Activated gamma-delta T cell (primary cell): ENCODE results near the gene RBMS3.
"Not testable (repeated sequence)": the region's sequence is repeated elsewhere in the genome, so short reads cannot be mapped to it uniquely, and the experiment has no call there.

ENCODE experiments used
- DNase-seq: peaks from one replicate; lab custom pipeline; 2025; lab: John Stamatoyannopoulos, UW

The RBMS3 gene

DNA sequence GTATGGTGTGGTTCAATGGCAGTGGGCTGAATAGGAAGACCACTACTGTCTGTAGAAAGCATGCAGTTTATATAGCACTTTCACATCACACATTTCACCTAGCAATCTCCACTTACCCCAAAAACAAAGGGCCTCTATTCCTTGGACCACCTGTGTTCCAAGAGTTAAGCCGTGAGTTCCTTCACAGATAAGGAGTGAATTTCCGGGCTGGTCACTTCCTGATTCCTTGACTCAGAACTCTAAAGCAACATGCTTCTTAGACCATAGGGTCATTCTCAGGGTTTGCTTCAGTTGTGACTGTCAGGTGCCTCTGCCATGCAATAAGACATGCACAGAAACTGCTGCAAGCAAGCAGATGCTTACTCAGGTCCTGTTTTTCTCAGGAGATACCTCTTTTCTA is 737.0 kb downstream of the RBMS3 start:
- no peak for DNase-seq

DNA sequence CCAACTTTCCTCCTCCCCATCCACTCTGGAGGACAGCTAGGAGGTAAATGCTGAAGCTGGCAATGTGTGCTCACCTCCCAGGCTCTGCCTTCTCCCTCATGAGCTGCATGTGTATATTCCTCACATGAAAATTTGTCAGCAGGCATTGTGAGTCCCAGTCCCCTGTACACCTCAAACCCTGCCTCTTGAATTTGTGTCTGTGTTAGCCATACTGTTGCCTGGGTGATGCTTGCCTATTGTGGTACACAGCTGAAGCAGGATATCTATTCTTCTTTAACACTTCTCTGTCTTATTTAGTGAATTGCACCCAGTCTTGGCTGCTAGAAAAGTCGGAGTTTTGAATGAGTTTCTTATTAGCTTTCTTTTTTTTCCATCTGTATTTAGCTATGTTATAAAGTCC is 739.5 kb downstream of the RBMS3 start:
- no peak for DNase-seq

DNA sequence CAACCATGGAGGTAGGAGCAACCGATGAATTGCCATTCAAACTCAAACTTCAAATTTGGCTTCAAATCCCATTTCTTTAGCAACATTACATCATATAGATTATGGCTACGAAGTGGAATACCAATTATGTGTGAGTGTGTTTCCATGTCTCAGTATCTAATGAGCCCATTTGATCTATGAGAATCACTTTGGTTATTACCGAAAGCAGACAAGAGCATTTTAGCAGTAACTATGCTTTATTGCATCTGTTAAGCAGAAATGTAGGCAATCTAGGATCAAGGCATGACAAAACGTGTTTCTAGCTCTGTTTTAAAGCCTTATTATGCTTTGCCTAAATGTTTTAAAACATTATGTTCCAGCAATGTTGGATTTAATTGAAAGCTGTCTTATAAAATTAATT is 743.6 kb downstream of the RBMS3 start:
- DNase-seq, result no peak

DNA sequence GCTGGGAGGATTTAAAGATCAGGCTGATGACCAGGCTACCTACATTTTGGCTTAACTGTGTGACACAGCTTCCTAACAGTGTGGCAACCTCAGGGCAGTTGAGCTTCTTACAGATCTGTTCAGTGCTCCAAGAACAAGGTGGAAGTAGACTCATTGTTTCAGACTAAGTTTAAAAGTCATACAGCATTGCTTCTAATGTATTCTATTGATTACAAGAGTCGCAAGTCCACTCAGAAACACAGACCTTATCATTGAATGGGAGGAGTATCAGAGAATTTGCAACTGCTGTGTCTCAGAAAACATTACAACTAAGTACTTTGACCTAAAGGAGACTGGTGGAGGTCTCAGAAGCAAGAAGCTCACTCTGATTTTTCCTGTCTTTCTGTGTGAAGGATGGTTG is 746.0 kb downstream of the RBMS3 start:
- no peak for DNase-seq

DNA sequence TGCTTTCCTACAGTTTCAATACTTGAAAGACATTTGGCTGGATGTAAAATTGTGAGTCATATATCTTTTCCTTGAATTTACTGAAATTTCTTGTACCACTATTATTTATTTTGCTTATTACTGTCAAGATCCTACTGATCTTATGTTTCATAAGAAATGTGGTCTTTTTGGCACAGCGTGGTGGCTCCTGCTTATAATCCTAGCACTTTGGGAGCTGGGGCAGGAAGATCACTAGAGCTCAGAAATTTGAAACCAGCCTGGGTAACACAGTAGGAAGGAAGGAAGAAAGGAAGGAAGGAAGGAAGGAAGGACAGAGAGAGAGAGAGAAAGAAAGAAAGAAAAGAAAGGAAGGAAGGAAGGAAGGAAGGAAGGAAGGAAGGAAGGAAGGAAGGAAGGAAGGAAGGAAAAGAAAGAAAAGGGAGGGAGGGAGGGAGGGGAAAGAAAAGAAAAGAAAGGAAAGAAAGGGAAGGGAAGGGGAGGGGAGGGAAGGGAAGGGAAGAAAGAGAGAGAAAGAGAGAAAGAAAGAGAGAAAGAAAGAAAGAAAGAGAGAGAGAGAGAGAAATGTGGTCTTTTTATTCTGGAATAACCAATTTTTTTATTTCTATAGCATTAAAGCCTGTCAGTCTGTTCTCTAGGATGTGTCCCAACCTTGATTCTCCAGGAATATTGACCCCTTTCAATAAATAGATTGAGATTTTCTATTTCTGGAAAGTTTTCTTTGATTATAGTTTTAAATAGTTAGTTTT is 753.5 kb downstream of the RBMS3 start:
- no peak for DNase-seq

DNA sequence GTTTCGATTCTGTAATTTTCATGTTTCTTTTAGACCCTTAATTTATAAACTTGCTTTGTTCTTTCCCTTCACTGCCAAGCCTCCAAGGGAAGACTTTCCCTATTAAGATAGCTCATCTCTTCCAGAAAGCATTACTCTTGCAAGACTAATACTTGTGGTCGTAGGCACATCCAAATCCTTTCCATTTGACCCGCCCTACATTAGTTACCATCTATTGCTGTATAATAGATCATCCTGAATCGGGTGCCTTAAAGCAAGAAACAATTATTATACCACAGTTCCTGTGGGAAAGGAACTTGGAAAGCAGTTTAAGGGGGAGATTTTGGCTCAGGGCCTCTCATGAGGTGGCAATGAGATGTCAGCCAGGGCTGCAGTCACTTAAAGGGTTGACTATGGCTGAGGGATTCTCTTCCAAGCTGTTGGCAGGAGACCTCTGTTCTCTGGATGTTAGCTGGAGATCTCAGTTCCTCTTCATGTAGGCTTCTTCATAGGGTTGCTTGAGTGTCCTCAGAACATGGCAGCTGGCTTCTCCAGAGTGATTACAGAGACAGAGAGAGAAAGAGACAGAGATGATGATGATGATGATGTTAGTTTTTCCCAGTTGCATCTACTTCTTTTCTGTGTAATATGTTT is 755.2 kb downstream of the RBMS3 start:
- no peak for DNase-seq

DNA sequence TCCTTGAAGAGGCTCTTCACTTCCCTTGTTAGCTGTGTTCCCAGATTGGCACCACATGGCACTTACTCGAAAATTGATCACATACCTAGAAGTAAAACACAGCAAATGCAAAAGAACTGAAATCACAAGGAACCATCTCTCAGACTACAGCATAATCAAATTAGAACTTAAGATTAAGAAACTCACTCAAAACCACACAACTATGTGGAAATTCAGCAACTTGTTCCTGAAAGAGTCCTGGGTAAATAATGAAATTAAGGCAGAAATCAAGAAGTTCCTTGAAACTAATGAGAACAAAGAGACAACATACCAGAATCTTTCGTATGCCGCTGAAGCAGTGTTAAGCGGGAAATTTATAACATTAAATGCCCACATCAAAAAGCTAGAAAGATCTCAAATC is 759.3 kb downstream of the RBMS3 start:
- DNase-seq, result no peak

DNA sequence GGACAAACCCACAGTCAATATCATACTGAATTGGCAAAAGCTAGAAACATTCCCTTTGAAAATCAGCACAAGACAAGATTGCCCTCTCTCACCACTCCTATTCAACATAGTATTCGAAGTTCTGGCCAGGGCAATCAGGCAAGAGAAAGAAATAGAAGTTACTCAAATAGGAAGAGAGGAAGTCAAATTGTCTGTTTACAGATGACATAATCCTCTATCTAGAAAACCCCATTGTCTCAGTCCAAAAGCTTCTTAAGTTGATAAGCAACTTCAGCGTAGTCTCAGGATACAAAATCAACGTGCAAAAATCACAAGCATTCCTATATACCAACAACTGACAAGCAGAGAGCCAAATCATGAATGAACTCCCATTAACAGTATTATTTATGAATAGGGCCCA is 760.6 kb downstream of the RBMS3 start:
- not testable (repeated sequence) for DNase-seq

DNA sequence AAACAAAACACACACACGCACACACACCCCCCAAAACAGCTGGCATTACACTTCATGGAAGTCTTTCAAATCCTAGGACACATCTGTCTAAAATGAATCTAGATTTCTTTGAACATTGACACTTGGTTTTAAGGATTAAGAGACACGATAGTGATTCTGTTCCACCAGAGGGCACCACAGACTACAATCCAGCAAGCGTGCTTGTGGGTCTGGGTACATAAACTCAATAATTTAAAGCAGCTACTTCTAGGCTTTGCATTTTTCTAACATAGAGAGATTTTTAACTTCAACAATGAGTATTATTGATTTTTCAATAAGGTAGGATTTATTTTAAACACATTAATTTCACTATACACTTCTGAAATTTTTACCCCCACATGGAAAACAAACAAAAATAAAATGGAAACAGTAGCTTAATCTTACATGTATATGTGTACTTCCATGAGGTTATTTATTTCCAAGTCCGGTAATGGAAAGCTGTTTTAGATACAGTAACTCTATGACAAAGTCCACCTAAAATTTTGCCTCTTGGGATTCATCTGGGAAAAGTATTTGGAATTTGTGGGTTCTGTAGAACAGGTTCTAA is 761.5 kb downstream of the RBMS3 start:
- no peak for DNase-seq

DNA sequence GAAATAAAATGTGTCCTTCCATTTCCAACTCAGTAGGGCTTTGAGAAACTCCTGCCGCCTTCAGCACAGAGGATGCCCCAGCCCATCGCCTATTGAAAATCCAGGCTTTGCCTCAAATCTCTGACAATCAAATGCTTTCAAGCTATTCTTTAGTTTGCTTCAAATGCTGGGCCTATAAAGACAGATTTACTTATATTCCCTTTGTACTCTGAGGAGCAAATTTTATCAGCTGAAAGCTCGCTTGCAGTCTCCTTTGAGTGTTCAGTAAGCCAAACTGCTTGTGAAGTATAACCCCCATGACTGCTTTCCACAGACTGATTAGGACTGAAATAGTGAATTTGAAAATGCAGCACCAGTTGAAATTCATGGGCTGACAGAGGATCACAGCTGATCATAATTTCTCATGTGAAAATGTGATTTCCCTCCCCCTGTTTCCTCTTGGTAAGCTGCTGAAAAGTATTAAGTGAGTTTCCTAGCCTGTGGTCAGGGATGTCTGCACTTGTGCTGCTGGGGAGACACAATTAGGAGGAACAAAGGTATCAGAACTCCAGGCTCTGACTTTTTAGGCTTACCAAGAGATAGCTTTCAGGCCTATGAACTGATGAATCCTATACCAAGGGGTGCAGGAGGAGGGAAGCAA is 762.2 kb downstream of the RBMS3 start:
- no peak for DNase-seq

DNA sequence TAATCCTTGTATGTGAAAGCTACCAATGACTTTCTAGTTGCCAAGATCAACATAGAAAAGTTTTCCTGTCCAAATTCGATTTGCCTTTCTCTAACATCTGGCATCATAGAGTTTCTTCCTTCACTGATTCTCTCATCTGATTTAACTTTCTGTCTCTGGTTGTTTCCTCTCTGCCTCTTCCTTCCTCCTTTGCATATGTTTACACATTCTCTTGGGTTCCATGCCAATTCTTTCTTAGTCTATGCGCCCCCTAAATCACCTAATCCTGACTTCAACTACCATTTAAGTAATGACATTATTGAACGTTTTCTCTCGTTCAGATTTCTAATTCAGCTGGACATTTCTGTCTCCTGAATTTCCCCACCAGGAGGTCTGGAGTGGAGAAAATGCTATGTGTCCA is 763.6 kb downstream of the RBMS3 start:
- no peak for DNase-seq

DNA sequence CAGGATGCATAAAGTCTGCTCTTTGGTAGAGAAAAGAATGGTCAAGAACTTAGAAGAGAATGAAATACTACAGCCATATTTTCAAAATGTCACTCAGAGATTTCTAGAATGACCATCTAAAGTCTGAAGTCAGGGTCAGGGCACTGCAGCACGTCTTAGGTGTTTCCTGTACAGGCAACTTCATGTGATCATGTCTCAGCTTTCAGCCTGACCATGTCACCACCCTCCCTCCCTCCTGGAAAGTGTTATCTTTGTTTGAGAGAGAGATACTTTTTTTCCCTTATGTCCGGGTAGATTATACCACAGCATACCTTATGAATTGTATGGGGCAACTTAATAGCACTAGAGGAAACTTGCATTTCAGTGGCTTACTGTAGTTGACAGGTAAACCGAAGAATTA is 767.6 kb downstream of the RBMS3 start:
- DNase-seq, result no peak

DNA sequence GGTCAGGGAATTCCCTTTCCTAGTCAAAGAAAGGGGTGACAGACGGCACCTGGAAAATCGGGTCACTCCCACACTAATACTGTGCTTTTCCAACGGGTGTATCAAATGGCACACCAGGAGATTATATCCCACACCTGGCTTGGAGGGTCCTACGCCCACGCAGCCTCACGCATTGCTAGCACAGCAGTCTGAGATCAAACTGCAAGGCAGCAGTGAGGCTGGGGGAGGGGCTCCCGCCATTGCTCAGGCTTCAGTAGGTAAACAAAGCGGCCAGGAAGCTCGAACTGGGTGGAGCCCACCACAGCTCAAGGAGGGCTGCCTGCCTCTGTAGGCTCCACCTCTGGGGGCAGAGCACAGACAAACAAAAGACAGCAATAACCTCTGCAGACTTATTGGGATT is 769.2 kb downstream of the RBMS3 start:
- DNase-seq, result not testable (repeated sequence)

DNA sequence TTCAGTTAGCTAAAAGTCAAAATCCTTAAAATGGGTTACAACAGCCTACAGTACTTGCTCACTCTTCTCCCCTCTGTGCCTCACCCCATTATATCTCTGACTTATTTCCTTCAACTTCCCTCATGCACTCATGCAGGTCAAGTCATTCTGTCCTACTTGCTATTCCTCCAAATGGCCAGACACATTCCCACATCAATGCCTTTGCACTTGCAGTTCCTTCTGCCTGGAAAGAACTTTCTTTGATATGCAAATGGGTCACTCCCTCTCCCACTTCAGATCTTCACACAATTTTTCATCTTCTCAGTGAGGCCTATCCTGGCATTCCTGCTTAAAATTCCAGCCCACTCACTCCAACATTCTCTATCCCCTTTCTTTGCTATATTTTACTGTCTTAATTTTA is 778.4 kb downstream of the RBMS3 start:
- DNase-seq, result no peak
